Measurements from ENCODE around the gene DNAH1. TPM values are rescaled to one million over a fixed set of nuclear protein-coding genes. Genes with fewer than 3 reads are reported as not detected.
A peak's percentile ranks its signal among the peaks of the same experiment; 100 is the strongest.

DNAH1 gene
- total RNA-seq, 1 experiment from 2014 or later, result 0.48 TPM

GRCh38 chr3:52444860-52445793, 129.0 kb downstream of the DNAH1 start, which contains the start of gene SEMA3G:
TSS of gene SEMA3G (minus strand) at chr3:52445103. CDS start at chr3:52445027, 76 bp downstream.
- DNase-seq (ENCODE audit: low read depth), result peak; percentile 58

GRCh38 chr3:52446042-52446441, 129.9 kb downstream of the DNAH1 start:
- no peak for DNase-seq (ENCODE audit: low read depth)

DNA sequence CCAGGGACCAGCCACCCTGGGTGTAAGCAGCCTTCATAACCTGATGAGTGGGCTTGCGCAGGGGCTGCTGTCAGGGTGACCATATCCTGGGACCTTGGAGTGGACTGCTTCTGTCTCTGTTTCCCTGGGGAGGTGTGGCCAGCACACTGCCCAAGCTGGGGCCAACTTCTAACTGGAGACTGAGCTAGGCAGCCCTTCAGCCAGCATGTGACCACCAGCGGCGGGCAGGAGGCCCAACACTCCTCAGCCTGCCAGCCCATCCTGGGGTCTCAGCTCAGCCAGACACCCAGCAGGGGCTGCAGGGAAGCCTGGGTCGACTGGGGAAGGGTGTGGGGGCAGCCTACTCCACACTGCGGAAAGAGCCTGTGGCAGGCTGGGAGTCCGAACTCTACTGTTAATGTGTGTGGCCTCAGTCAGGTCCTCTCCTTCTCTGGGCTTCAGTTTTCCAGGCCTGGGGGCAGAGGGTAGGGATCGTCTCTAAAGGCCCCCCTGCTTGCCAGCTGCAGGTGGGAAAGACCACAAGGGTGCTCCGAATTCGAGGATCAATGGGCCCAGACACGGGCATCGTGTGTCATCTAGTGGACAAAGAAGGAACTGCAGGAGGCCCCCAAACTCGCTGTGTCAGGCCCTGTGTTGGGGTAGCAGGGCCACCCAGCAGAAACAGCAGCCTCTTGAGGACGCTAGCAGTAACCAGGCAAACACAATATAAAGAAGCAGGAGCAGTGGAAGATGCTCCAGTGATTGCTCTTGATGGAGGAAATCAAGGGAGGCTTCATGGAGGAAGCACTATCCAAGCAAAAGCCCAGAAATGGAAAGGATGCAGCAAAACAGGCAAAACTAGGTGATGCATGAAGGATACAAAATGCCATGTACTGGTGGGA, 130.8 kb downstream of the DNAH1 start:
- peak; percentile 61 for DNase-seq (ENCODE audit: low read depth)

DNA sequence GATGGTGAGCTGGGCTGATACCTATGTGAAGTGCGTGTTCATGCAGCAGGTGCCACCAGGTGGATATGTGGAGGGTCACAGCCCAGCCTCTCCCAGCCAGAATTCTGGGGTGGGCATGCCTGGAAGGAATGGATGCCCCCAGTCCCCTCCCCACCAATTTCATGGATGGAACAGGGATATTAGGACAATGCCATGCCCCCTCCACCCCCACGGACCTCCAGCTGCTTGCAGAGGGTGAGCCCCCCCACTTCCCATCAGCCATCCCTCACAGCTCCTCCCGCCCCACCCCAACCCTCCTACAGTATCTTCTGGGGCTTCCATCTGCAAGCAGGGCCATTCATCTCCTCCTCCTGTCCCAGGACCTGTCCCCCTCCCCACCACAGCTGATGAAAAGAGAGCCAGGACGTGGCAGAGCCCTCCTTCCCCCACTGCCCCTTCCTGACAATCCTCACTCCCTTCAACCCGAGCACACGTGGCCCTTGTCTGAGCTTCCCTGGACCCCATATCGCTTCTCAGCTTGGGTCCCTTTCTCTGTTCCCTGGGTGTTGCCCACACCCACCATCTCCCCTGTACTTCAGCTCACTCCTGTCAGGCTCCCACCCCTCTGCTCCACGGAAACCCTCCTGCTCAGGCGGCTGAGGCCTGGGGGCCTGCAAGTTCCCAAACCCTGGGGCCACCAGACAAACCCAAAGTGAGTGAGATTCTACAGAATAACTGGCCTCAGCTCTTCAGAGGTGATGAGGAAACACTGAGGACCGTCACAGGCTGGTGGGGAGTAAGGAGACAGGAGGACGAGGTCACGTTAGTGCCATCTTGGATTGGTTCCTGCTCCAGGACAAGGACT, 131.6 kb downstream of the DNAH1 start:
- DNase-seq (ENCODE audit: low read depth), result no peak

Other genes with a start within 250 kb of the DNAH1 start
- 20.4 and 21.4 TPM in 2 replicates for gene POC1A, start 161.9 kb upstream of the DNAH1 start, total RNA-seq (2014; rRNA removed; shearing (Covaris generic))
- 32.0 and 37.6 TPM in 2 replicates for gene ALAS1, start 118.2 kb upstream of the DNAH1 start, total RNA-seq (2014; rRNA removed; shearing (Covaris generic))
- gene TLR9, start 90.7 kb upstream of the DNAH1 start, total RNA-seq (2014; rRNA removed; shearing (Covaris generic)), result not detected in 2 replicates
- gene TWF2, start 77.2 kb upstream of the DNAH1 start, total RNA-seq (2014; rRNA removed; shearing (Covaris generic)), result 131 and 170 TPM in 2 replicates
- gene PPM1M, start 70.6 kb upstream of the DNAH1 start, total RNA-seq (2014; rRNA removed; shearing (Covaris generic)), result 11.0 and 12.3 TPM in 2 replicates
- 53.0 and 54.7 TPM in 2 replicates for gene WDR82, start 37.7 kb upstream of the DNAH1 start, total RNA-seq (2014; rRNA removed; shearing (Covaris generic))
- gene GLYCTK, start 28.5 kb upstream of the DNAH1 start, total RNA-seq (2014; rRNA removed; shearing (Covaris generic)), result 4.6 and 6.4 TPM in 2 replicates
- gene BAP1, start 93.7 kb downstream of the DNAH1 start, total RNA-seq (2014; rRNA removed; shearing (Covaris generic)), result 50.3 and 57.7 TPM in 2 replicates
- 5.4 and 10.8 TPM in 2 replicates for gene PHF7, start 94.3 kb downstream of the DNAH1 start, total RNA-seq (2014; rRNA removed; shearing (Covaris generic))
- 0.10 and 0.12 TPM in 2 replicates for gene SEMA3G, start 128.8 kb downstream of the DNAH1 start, total RNA-seq (2014; rRNA removed; shearing (Covaris generic))
- not detected in 2 replicates for gene TNNC1, start 137.7 kb downstream of the DNAH1 start, total RNA-seq (2014; rRNA removed; shearing (Covaris generic))
- 20.9 and 21.4 TPM in 2 replicates for gene NISCH, start 139.3 kb downstream of the DNAH1 start, total RNA-seq (2014; rRNA removed; shearing (Covaris generic))
- under 0.01 TPM in 2 replicates for gene STAB1, start 179.0 kb downstream of the DNAH1 start, total RNA-seq (2014; rRNA removed; shearing (Covaris generic))
- 130 and 180 TPM in 2 replicates for gene NT5DC2, start 217.5 kb downstream of the DNAH1 start, total RNA-seq (2014; rRNA removed; shearing (Covaris generic))
- gene UQCC5, start 220.3 kb downstream of the DNAH1 start, total RNA-seq (2014; rRNA removed; shearing (Covaris generic)), result 13.0 and 14.0 TPM in 2 replicates